PFSK-1 (cell line): ENCODE data around the gene ANGPTL1.

Experiments
- FOXP2 ChIP-seq: optimal IDR thresholded peaks from 2 replicates; pipeline ENCODE3; 2011; ENCODE audit warnings: borderline replicate concordance, control low read depth, inconsistent platforms; ENCODE audit not compliant: insufficient read depth; ENCODE audit errors: extremely low read length, extremely low read depth
- POLR2AphosphoS5 ChIP-seq: IDR thresholded peaks from 2 replicates; pipeline ENCODE4 v1.6.1; 2012; ENCODE audit warnings: low read depth, mild to moderate bottlenecking, control low read depth, low read length, moderate library complexity
- SIN3A ChIP-seq: IDR thresholded peaks from 2 replicates; pipeline ENCODE4 v1.6.1; 2012; ENCODE audit warnings: mild to moderate bottlenecking, low read length, moderate library complexity, borderline replicate concordance; ENCODE audit not compliant: insufficient read depth
- TAF1 ChIP-seq: IDR thresholded peaks from 2 replicates; pipeline ENCODE4 v1.6.1; 2012; ENCODE audit warnings: low read length, control low read depth, borderline replicate concordance; ENCODE audit not compliant: insufficient read depth
- TF ChIP-seq, protein P1 (sequence below), 2 experiments: IDR thresholded peaks; 2 replicates each; pipeline versions ENCODE4 v1.6.1 to v1.8.0; 2011 to 2012; ENCODE audit warnings: low read depth in 2 of 2, low read length in 2 of 2, control low read depth in 1 of 2, inconsistent platforms in 1 of 2, mild to moderate bottlenecking in 1 of 2, moderate library complexity in 1 of 2; ENCODE audit not compliant: insufficient read depth in 1 of 2

ANGPTL1 gene

DNA sequence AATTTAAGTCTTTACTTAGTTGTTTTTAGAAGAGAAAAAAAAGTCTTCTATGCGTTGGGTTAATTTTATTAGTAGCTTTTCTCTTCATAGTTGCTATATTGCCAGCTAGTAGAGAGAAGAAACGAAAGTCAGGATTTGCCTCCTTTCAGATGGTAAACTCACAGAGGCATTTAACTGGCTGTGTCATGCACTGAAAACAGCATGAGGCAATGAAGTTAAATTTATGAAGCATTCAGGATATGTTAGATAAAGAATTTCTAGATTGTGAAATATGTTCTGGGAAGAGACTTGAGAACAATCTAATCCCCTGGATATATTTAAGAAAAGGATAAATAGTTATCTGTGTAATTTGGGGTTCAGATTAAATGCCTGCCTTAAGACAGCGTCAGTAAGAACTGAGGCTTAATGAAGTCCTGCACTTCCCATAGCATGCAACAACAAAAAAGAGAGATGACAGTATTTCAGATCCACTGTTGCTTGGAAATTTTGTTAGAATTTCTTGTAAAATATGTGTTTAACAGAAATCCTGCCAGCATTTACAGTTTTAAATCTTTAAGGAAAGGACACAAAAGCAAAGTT lies 1.7 kb downstream of the ANGPTL1 start:
- no peak for TF ChIP-seq FOXP2
- no peak for TF ChIP-seq TAF1
- no peak for TF ChIP-seq POLR2AphosphoS5
- TF ChIP-seq, protein P1, sequence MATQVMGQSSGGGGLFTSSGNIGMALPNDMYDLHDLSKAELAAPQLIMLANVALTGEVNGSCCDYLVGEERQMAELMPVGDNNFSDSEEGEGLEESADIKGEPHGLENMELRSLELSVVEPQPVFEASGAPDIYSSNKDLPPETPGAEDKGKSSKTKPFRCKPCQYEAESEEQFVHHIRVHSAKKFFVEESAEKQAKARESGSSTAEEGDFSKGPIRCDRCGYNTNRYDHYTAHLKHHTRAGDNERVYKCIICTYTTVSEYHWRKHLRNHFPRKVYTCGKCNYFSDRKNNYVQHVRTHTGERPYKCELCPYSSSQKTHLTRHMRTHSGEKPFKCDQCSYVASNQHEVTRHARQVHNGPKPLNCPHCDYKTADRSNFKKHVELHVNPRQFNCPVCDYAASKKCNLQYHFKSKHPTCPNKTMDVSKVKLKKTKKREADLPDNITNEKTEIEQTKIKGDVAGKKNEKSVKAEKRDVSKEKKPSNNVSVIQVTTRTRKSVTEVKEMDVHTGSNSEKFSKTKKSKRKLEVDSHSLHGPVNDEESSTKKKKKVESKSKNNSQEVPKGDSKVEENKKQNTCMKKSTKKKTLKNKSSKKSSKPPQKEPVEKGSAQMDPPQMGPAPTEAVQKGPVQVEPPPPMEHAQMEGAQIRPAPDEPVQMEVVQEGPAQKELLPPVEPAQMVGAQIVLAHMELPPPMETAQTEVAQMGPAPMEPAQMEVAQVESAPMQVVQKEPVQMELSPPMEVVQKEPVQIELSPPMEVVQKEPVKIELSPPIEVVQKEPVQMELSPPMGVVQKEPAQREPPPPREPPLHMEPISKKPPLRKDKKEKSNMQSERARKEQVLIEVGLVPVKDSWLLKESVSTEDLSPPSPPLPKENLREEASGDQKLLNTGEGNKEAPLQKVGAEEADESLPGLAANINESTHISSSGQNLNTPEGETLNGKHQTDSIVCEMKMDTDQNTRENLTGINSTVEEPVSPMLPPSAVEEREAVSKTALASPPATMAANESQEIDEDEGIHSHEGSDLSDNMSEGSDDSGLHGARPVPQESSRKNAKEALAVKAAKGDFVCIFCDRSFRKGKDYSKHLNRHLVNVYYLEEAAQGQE (IDR thresholded peaks at IDR 0.05; ENCODE audit: insufficient read depth in 1 of 2, low read depth in 2 of 2, low read length in 2 of 2), result no peak
- no peak for TF ChIP-seq SIN3A

DNA sequence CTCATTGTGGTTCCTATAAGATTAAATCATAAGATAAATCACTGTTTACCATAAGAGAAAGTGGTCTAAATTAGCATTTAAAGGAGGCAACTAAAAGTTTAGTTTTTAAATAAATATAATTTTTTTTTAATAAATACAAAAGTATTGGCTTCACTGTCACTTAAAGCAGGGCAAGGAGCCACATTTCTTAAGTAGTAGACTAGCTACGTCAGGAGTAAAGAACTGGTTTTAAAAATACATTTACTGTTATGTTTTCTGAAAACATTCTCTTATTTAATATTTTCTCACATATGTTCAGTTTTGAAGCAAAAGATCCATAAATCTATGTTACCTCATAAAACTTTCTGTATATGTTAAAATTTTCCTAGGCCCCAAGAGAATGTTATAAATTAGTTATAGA lies 2.2 kb downstream of the ANGPTL1 start:
- TF ChIP-seq FOXP2, result no peak
- no peak for TF ChIP-seq TAF1
- no peak for TF ChIP-seq SIN3A
- TF ChIP-seq, protein P1 (IDR thresholded peaks at IDR 0.05; ENCODE audit: insufficient read depth in 1 of 2, low read depth in 2 of 2, low read length in 2 of 2), result no peak
- no peak for TF ChIP-seq POLR2AphosphoS5

DNA sequence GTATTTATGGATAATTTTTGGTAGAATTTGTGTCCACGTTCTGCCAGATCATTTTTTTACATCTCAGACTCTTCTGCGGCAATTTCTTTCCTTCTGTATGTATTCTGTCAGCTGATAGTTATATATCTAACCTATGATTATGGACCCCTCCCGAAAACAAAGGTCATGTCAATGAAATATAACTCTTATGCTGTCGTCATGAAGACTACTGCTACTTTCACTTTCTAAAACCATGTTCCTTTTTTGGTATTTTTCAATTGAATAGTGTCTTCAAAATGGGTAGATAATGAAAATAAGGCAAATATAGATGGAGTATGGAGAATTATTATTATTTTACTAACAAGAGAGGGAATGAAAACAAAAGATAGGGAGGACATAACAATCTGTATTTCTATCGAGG lies 3.2 kb downstream of the ANGPTL1 start:
- TF ChIP-seq POLR2AphosphoS5 (no peak), FOXP2 (no peak), SIN3A (no peak)
- TF ChIP-seq, protein P1 (IDR thresholded peaks at IDR 0.05; ENCODE audit: insufficient read depth in 1 of 2, low read depth in 2 of 2, low read length in 2 of 2), result no peak

DNA sequence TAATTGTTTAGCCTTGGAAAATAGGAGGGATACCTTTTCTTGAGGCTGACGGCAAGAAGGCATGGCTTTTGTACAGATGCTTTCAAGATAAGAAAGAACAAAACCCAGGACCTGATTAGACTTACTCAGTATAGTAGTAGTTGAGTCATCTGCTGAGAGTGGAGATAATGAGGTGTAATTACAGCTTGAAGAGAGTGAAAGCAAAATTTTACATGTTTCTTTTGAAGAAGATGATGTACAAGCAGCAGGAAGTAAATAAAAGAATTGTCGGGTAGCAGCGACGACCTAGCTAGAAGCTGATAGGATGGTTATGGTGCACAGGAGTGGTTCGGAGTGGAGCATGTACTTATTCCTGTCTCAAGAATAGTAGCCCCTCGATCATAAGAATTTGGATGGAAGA lies 6.6 kb downstream of the ANGPTL1 start:
- TF ChIP-seq POLR2AphosphoS5, result no peak
- TF ChIP-seq TAF1, result no peak
- no peak for TF ChIP-seq SIN3A
- TF ChIP-seq, protein P1 (IDR thresholded peaks at IDR 0.05; ENCODE audit: insufficient read depth in 1 of 2, low read depth in 2 of 2, low read length in 2 of 2), result no peak
- no peak for TF ChIP-seq FOXP2

DNA sequence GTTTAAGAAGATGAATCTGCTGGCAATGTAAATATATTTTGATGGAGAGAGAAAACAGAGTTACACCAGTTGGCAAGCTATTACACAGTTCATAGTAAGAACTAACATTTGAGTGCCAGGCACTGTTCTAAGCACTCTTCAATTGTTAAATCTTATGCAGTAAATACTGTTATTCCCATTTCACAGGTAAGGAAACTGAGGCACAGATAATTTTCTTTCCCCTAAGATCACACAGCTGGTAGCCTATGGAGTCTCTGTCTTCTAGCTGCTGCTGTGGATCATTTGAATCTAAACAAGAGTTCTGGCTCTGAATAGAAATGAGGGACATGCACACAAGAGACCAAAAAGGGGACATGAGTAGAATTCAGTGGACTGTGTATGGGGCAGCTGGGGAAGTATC lies 8.0 kb downstream of the ANGPTL1 start:
- no peak for TF ChIP-seq POLR2AphosphoS5
- TF ChIP-seq, protein P1 (IDR thresholded peaks at IDR 0.05; ENCODE audit: insufficient read depth in 1 of 2, low read depth in 2 of 2, low read length in 2 of 2), result no peak
- TF ChIP-seq SIN3A, result no peak
- no peak for TF ChIP-seq TAF1
- TF ChIP-seq FOXP2, result no peak
